GM23338 (cell line): Measurements from ENCODE around the gene TCN1. TPM values are rescaled to one million over a fixed set of nuclear protein-coding genes. Genes with fewer than 3 reads are reported as not detected.

Source experiments
- ATAC-seq: fragments of 200-7000 bp; cut with Tn5 transposase; 3 replicates; pipeline ENCODE4 v1.9.1; 2020
- DNase-seq: peaks from one replicate; pipeline ENCODE4 v3.0.0-alpha.2; 2015; ENCODE audit warnings: low spot score
- H2AFZ ChIP-seq: fragments of 200-600 bp; sonication (generic); 2 replicates; pipeline ENCODE4 v1.8.0; 2016; ENCODE audit warnings: antibody characterized with exemption, mild to moderate bottlenecking, moderate library complexity
- H3F3A ChIP-seq: fragments of 200-600 bp; sonication (generic); replicated peaks from 2 replicates; pipeline ENCODE4 v1.8.0; 2017; ENCODE audit warnings: antibody characterized with exemption, mixed run types, low read depth
- H3K27ac ChIP-seq: fragments of 200-600 bp; sonication (generic); 2 replicates; pipeline ENCODE4 v1.6.1; 2016; ENCODE audit warnings: low read depth
- H3K27me3 ChIP-seq: fragments of 200-600 bp; sonication (generic); 2 replicates; pipeline ENCODE4 v1.8.0; 2016; ENCODE audit warnings: mild to moderate bottlenecking, mixed run types, moderate library complexity; ENCODE audit not compliant: insufficient read depth
- H3K36me3 ChIP-seq: fragments of 200-600 bp; sonication (generic); 2 replicates; pipeline ENCODE4 v1.8.0; 2016; ENCODE audit warnings: mild to moderate bottlenecking; ENCODE audit not compliant: insufficient read depth
- H3K4me1 ChIP-seq: fragments of 200-600 bp; sonication (generic); 2 replicates; pipeline ENCODE4 v1.8.0; 2016; ENCODE audit warnings: mild to moderate bottlenecking, moderate library complexity; ENCODE audit not compliant: insufficient read depth
- H3K4me2 ChIP-seq: fragments of 200-600 bp; sonication (generic); 2 replicates; pipeline ENCODE4 v1.7.1; 2017; ENCODE audit warnings: mixed run types
- H3K4me3 ChIP-seq: fragments of 200-600 bp; sonication (generic); 2 replicates; pipeline ENCODE4 v1.6.1; 2016; ENCODE audit warnings: mixed run types
- H3K79me2 ChIP-seq: fragments of 200-600 bp; sonication (generic); replicated peaks from 2 replicates; pipeline ENCODE4 v1.8.0; 2017; ENCODE audit warnings: mild to moderate bottlenecking; ENCODE audit not compliant: insufficient read depth
- H3K9me2 ChIP-seq: fragments of 200-600 bp; sonication (generic); 2 replicates; pipeline ENCODE4 v1.8.0; 2017; ENCODE audit not compliant: insufficient read depth
- H4K20me1 ChIP-seq: fragments of 200-600 bp; sonication (generic); replicated peaks from 2 replicates; pipeline ENCODE4 v1.8.0; 2017; ENCODE audit warnings: mild to moderate bottlenecking; ENCODE audit not compliant: insufficient read depth
- H3K27ac Mint-ChIP-seq: 2 replicates; pipeline ENCODE4 v1.8.0; 2020; ENCODE audit warnings: inconsistent platforms, mild to moderate bottlenecking, moderate library complexity, mixed read lengths
- H3K27me3 Mint-ChIP-seq: 3 replicates; pipeline ENCODE4 v1.8.0; 2022; ENCODE audit warnings: low read depth, mild to moderate bottlenecking, moderate library complexity, mixed read lengths, inconsistent platforms; ENCODE audit not compliant: insufficient read depth, poor library complexity
- H3K36me3 Mint-ChIP-seq: 3 replicates; pipeline ENCODE4 v1.8.0; 2021; ENCODE audit warnings: low read depth, mild to moderate bottlenecking, inconsistent platforms, moderate library complexity, mixed read lengths
- H3K4me1 Mint-ChIP-seq: 3 replicates; pipeline ENCODE4 v1.8.0; 2020; ENCODE audit warnings: mild to moderate bottlenecking, inconsistent platforms, mixed read lengths
- H3K4me3 Mint-ChIP-seq: 3 replicates; pipeline ENCODE4 v1.8.0; 2021; ENCODE audit warnings: moderate library complexity, mild to moderate bottlenecking, inconsistent platforms, mixed read lengths
- H3K9me3 Mint-ChIP-seq: 3 replicates; pipeline ENCODE4 v1.8.0; 2020; ENCODE audit warnings: moderate library complexity, mild to moderate bottlenecking, inconsistent platforms, mixed read lengths
- EZH2 ChIP-seq: fragments of 200-600 bp; sonication (generic); IDR thresholded peaks from one replicate; pipeline ENCODE4 v1.8.0; 2017; ENCODE audit warnings: antibody characterized with exemption, mild to moderate bottlenecking, low read depth; ENCODE audit not compliant: unreplicated experiment
- EZH2phosphoT487 ChIP-seq: fragments of 200-600 bp; sonication (generic); IDR thresholded peaks from one replicate; pipeline ENCODE4 v1.8.1; 2018; ENCODE audit warnings: antibody characterized with exemption; ENCODE audit not compliant: unreplicated experiment
- ZNF114 ChIP-seq: fragments of 250-450 bp; sonication (Bioruptor Pico); IDR thresholded peaks from 2 replicates; pipeline ENCODE4 v1.5.0; 2020; ENCODE audit warnings: mild to moderate bottlenecking, moderate library complexity
- polyA plus RNA-seq: library from polyadenylated mRNA; unstranded; fragments of >200 nt; fragmentation: Nextera tagmentation; extraction: Ambion mirVana; gene quantifications from 2 replicates; pipeline ENCODE4 v1.2.1, GENCODE V29; 2016
- total RNA-seq: library from RNA; depleted of rRNA; stranded (reverse); fragments of >200 nt; shearing (Covaris generic); gene quantifications from 2 replicates; pipeline ENCODE4 v1.2.3, GENCODE V29; 2014
- TF ChIP-seq, protein P1 (sequence below), 2 experiments: fragments of 200-600 bp in 1 of 2; sonication (generic) in 1 of 2; conservative IDR thresholded peaks; 2 replicates each; pipeline versions ENCODE4 v1.5.1 to v1.6.1; 2016 to 2017; ENCODE audit warnings: antibody characterized with exemption in 2 of 2, low read depth in 2 of 2, mild to moderate bottlenecking in 2 of 2, moderate library complexity in 1 of 2
- TF ChIP-seq, protein P2 (sequence below): fragments of 250-450 bp; sonication (Bioruptor Pico); IDR thresholded peaks from 2 replicates; pipeline ENCODE4 v1.5.0; 2020; ENCODE audit warnings: mild to moderate bottlenecking, moderate library complexity
- TF ChIP-seq, protein P3 (sequence below): IDR thresholded peaks from one replicate; pipeline ENCODE4 v1.6.1; 2018; ENCODE audit warnings: antibody characterized with exemption; ENCODE audit not compliant: unreplicated experiment
- TF ChIP-seq, protein P4 (sequence below): IDR thresholded peaks from 2 replicates; pipeline ENCODE4 v1.6.1; 2016; ENCODE audit warnings: antibody characterized with exemption

TCN1 gene
- total and polyA plus RNA-seq, 2 experiments from 2014 or later = not detected

DNA sequence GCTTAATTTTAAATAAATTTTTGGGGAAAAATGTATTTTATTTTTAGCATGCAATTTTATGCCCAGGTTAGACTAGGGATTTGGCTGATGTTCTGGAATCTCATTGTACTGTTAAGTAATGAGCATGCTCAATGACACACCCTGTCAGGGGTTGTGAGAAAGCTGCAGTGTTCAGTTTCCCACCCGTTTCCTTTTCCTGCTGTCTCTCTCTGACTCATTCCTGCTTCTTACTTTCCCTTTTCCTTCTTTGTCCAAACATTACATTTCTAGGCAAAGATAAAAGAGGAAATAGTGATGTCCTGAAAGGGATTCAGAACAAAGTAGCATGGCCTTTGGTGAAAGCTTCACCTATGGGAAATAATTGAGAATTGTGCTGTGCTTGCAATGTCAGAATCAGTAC is 35.0 kb upstream of the TCN1 start:
- TF ChIP-seq EZH2 = no peak
- TF ChIP-seq, protein P1, sequence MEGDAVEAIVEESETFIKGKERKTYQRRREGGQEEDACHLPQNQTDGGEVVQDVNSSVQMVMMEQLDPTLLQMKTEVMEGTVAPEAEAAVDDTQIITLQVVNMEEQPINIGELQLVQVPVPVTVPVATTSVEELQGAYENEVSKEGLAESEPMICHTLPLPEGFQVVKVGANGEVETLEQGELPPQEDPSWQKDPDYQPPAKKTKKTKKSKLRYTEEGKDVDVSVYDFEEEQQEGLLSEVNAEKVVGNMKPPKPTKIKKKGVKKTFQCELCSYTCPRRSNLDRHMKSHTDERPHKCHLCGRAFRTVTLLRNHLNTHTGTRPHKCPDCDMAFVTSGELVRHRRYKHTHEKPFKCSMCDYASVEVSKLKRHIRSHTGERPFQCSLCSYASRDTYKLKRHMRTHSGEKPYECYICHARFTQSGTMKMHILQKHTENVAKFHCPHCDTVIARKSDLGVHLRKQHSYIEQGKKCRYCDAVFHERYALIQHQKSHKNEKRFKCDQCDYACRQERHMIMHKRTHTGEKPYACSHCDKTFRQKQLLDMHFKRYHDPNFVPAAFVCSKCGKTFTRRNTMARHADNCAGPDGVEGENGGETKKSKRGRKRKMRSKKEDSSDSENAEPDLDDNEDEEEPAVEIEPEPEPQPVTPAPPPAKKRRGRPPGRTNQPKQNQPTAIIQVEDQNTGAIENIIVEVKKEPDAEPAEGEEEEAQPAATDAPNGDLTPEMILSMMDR (conservative IDR thresholded peaks at IDR 0.05; ENCODE audit: low read depth in 2 of 2) = no peak
- ATAC-seq (no peak), DNase-seq (no peak)
- H3K4me1 ChIP-seq = no peaks in the 10 kb centered on the region
- H3K9me3 Mint-ChIP-seq = peaks cover 6% of the 10 kb centered on the region; the same call in 1 of the 3 replicates
- no peaks in the 10 kb centered on the region for H3K36me3 Mint-ChIP-seq
- H3K4me3 Mint-ChIP-seq = no peak overlapping the region
- no peak overlapping the region for H3K4me2 ChIP-seq
- H3K27ac ChIP-seq = no peak overlapping the region
- H3K9me2 ChIP-seq = no peaks in the 10 kb centered on the region; the same call in 1 of the 2 replicates
- H2AFZ ChIP-seq = no peak overlapping the region
- H3F3A ChIP-seq = no peaks in the 10 kb centered on the region
- H3K27me3 Mint-ChIP-seq = peaks cover 4% of the 10 kb centered on the region
- H4K20me1 ChIP-seq = no peaks in the 10 kb centered on the region
- no peaks in the 10 kb centered on the region for H3K27me3 ChIP-seq
- H3K27ac Mint-ChIP-seq = no peak overlapping the region
- H3K79me2 ChIP-seq = no peaks in the 10 kb centered on the region
- H3K4me1 Mint-ChIP-seq = peaks cover 8% of the 10 kb centered on the region
- no peaks in the 10 kb centered on the region; the same call in 1 of the 2 replicates for H3K36me3 ChIP-seq
- no peak overlapping the region for H3K4me3 ChIP-seq

DNA sequence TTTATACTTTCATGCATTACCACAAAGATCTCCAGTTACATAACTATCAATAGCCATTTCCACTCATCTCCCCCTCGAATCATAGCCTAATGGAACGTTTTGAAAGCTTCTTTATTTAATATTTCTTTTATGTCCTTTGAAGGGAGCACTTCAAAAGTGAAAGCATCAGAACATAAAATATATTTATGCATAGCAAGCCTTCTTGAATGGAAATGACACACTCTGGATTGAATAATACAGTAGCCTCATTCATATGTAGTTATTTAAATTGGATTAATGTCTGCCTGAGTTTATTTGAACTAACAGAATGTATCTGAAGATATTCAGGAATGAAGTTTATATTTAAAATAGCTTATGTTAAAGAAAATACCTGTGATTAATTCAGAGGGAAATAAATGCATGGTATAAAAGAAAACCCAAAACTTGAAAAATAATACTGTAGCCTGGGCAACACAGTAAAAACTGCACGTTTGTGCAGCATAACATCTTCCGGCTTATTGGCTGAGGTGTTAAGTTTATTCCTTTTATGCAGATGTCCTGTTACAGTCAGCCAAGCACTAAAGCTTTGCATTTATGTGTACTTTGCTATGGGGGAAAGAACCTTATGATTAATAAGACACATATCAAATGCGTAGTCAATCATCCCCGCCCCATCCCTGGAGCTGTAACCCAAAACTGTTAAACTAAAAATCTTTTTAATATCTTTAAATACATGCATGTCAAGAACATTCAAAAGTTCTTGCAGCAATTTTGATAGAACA is 34.3 kb upstream of the TCN1 start:
- Histone ChIP-seq H3K4me3 (no peak overlapping the region), H3K4me2 (no peak overlapping the region), H3K79me2 (no peaks in the 10 kb centered on the region), H2AFZ (no peak overlapping the region), H3K36me3 (no peaks in the 10 kb centered on the region; the same call in 1 of the 2 replicates), H3K27me3 (no peaks in the 10 kb centered on the region), H3K27ac (no peak overlapping the region), H3K4me1 (no peaks in the 10 kb centered on the region), H4K20me1 (no peaks in the 10 kb centered on the region), H3F3A (no peaks in the 10 kb centered on the region), H3K9me2 (no peaks in the 10 kb centered on the region; the same call in 1 of the 2 replicates)
- no peak for ATAC-seq
- Mint-ChIP-seq H3K9me3 (peaks cover 5% of the 10 kb centered on the region; the same call in 1 of the 3 replicates), H3K36me3 (no peaks in the 10 kb centered on the region), H3K27ac (no peak overlapping the region), H3K4me1 (peaks cover 8% of the 10 kb centered on the region), H3K4me3 (no peak overlapping the region), H3K27me3 (peaks cover 4% of the 10 kb centered on the region)
- no peak for DNase-seq
- TF ChIP-seq, protein P2, sequence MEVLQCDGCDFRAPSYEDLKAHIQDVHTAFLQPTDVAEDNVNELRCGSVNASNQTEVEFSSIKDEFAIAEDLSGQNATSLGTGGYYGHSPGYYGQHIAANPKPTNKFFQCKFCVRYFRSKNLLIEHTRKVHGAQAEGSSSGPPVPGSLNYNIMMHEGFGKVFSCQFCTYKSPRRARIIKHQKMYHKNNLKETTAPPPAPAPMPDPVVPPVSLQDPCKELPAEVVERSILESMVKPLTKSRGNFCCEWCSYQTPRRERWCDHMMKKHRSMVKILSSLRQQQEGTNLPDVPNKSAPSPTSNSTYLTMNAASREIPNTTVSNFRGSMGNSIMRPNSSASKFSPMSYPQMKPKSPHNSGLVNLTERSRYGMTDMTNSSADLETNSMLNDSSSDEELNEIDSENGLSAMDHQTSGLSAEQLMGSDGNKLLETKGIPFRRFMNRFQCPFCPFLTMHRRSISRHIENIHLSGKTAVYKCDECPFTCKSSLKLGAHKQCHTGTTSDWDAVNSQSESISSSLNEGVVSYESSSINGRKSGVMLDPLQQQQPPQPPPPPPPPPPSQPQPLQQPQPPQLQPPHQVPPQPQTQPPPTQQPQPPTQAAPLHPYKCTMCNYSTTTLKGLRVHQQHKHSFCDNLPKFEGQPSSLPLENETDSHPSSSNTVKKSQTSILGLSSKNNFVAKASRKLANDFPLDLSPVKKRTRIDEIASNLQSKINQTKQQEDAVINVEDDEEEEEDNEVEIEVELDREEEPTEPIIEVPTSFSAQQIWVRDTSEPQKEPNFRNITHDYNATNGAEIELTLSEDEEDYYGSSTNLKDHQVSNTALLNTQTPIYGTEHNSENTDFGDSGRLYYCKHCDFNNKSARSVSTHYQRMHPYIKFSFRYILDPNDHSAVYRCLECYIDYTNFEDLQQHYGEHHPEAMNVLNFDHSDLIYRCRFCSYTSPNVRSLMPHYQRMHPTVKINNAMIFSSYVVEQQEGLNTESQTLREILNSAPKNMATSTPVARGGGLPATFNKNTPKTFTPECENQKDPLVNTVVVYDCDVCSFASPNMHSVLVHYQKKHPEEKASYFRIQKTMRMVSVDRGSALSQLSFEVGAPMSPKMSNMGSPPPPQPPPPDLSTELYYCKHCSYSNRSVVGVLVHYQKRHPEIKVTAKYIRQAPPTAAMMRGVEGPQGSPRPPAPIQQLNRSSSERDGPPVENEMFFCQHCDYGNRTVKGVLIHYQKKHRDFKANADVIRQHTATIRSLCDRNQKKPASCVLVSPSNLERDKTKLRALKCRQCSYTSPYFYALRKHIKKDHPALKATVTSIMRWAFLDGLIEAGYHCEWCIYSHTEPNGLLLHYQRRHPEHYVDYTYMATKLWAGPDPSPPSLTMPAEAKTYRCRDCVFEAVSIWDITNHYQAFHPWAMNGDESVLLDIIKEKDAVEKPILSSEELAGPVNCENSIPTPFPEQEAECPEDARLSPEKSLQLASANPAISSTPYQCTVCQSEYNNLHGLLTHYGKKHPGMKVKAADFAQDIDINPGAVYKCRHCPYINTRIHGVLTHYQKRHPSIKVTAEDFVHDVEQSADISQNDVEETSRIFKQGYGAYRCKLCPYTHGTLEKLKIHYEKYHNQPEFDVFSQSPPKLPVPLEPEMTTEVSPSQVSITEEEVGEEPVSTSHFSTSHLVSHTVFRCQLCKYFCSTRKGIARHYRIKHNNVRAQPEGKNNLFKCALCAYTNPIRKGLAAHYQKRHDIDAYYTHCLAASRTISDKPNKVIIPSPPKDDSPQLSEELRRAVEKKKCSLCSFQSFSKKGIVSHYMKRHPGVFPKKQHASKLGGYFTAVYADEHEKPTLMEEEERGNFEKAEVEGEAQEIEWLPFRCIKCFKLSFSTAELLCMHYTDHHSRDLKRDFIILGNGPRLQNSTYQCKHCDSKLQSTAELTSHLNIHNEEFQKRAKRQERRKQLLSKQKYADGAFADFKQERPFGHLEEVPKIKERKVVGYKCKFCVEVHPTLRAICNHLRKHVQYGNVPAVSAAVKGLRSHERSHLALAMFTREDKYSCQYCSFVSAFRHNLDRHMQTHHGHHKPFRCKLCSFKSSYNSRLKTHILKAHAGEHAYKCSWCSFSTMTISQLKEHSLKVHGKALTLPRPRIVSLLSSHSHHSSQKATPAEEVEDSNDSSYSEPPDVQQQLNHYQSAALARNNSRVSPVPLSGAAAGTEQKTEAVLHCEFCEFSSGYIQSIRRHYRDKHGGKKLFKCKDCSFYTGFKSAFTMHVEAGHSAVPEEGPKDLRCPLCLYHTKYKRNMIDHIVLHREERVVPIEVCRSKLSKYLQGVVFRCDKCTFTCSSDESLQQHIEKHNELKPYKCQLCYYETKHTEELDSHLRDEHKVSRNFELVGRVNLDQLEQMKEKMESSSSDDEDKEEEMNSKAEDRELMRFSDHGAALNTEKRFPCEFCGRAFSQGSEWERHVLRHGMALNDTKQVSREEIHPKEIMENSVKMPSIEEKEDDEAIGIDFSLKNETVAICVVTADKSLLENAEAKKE (CRISPR knock-in tag) = no peak
- no peak for TF ChIP-seq EZH2
- TF ChIP-seq, protein P3, sequence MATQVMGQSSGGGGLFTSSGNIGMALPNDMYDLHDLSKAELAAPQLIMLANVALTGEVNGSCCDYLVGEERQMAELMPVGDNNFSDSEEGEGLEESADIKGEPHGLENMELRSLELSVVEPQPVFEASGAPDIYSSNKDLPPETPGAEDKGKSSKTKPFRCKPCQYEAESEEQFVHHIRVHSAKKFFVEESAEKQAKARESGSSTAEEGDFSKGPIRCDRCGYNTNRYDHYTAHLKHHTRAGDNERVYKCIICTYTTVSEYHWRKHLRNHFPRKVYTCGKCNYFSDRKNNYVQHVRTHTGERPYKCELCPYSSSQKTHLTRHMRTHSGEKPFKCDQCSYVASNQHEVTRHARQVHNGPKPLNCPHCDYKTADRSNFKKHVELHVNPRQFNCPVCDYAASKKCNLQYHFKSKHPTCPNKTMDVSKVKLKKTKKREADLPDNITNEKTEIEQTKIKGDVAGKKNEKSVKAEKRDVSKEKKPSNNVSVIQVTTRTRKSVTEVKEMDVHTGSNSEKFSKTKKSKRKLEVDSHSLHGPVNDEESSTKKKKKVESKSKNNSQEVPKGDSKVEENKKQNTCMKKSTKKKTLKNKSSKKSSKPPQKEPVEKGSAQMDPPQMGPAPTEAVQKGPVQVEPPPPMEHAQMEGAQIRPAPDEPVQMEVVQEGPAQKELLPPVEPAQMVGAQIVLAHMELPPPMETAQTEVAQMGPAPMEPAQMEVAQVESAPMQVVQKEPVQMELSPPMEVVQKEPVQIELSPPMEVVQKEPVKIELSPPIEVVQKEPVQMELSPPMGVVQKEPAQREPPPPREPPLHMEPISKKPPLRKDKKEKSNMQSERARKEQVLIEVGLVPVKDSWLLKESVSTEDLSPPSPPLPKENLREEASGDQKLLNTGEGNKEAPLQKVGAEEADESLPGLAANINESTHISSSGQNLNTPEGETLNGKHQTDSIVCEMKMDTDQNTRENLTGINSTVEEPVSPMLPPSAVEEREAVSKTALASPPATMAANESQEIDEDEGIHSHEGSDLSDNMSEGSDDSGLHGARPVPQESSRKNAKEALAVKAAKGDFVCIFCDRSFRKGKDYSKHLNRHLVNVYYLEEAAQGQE = no peak
- TF ChIP-seq EZH2phosphoT487 = no peak
- TF ChIP-seq, protein P4, sequence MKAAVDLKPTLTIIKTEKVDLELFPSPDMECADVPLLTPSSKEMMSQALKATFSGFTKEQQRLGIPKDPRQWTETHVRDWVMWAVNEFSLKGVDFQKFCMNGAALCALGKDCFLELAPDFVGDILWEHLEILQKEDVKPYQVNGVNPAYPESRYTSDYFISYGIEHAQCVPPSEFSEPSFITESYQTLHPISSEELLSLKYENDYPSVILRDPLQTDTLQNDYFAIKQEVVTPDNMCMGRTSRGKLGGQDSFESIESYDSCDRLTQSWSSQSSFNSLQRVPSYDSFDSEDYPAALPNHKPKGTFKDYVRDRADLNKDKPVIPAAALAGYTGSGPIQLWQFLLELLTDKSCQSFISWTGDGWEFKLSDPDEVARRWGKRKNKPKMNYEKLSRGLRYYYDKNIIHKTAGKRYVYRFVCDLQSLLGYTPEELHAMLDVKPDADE = no peak
- no peak for TF ChIP-seq ZNF114
